Measurements from ENCODE around the gene PLEKHM3.

- TF ChIP-seq, protein P1, sequence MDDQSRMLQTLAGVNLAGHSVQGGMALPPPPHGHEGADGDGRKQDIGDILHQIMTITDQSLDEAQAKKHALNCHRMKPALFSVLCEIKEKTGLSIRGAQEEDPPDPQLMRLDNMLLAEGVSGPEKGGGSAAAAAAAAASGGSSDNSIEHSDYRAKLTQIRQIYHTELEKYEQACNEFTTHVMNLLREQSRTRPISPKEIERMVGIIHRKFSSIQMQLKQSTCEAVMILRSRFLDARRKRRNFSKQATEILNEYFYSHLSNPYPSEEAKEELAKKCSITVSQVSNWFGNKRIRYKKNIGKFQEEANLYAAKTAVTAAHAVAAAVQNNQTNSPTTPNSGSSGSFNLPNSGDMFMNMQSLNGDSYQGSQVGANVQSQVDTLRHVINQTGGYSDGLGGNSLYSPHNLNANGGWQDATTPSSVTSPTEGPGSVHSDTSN (CRISPR knock-in tag; IDR thresholded peaks at IDR 0.05): no peak
- TF ChIP-seq ZNF146 (tag by site-specific recombination; IDR thresholded peaks at IDR 0.05) (no peak), ZNF558 (tag by site-specific recombination; IDR thresholded peaks at IDR 0.05) (no peak)
Measured at GRCh38 chr2:207836521-207837133, 188.7 kb downstream of the PLEKHM3 start.
